ENCODE data around the gene KCNJ11.

The KCNJ11 gene

DNA sequence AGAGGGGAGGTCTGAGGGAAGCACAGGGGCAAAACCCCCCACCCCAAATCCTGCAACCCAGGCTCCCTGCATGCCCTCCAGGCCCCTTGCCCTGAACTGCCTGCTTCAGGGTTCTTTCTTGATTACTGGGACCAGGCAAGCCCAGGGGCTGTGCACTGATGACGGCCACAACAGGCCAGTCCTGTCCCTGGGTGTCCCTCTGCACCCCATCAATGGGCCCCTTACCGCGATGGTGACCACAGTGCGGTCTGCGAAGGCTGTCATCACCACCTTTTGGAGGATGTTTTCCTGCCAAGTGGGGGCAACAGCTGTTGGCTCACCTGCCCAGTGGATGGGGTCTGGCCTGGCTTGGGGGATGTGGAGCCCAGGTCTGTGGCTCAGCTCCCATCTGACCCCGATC, 5.0 kb upstream of the KCNJ11 start:
- DNase-seq (ENCODE audit: low spot score), result peak; percentile 8
- in situ Hi-C loops (cut with MboI; ENCODE audit: low pct_unique_long_range_greater_than_20kb, low sequenced_read_pairs, unreplicated experiment), result no loop called here
- TF ChIP-seq, protein P1, sequence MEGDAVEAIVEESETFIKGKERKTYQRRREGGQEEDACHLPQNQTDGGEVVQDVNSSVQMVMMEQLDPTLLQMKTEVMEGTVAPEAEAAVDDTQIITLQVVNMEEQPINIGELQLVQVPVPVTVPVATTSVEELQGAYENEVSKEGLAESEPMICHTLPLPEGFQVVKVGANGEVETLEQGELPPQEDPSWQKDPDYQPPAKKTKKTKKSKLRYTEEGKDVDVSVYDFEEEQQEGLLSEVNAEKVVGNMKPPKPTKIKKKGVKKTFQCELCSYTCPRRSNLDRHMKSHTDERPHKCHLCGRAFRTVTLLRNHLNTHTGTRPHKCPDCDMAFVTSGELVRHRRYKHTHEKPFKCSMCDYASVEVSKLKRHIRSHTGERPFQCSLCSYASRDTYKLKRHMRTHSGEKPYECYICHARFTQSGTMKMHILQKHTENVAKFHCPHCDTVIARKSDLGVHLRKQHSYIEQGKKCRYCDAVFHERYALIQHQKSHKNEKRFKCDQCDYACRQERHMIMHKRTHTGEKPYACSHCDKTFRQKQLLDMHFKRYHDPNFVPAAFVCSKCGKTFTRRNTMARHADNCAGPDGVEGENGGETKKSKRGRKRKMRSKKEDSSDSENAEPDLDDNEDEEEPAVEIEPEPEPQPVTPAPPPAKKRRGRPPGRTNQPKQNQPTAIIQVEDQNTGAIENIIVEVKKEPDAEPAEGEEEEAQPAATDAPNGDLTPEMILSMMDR (IDR thresholded peaks at IDR 0.05; ENCODE audit: extremely low read depth, insufficient read depth, missing control alignments), result no peak

DNA sequence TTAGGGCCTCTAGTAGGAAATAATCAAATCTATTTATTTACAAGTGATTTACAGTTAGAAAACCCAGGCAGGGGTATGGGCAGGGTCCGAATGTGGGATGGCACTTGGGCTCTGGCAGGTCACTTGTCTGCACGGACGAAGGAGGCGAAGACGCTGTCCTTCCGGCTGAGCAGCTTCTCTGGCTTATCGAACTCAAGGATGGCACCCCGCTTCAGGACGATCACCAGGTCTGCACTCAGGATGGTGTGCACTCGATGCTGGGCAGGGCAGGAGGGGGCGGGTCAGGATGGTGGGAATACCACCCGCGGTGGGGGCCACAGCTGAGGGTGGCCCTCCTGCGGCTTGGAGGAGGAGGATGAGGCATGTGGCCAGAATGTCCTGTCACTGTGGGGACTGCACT, 4.4 kb upstream of the KCNJ11 start:
- TF ChIP-seq, protein P1 (IDR thresholded peaks at IDR 0.05; ENCODE audit: extremely low read depth, insufficient read depth, missing control alignments), result no peak
- DNase-seq (ENCODE audit: low spot score), result no peak
- in situ Hi-C loops (cut with MboI; ENCODE audit: low pct_unique_long_range_greater_than_20kb, low sequenced_read_pairs, unreplicated experiment), result no loop called here

DNA sequence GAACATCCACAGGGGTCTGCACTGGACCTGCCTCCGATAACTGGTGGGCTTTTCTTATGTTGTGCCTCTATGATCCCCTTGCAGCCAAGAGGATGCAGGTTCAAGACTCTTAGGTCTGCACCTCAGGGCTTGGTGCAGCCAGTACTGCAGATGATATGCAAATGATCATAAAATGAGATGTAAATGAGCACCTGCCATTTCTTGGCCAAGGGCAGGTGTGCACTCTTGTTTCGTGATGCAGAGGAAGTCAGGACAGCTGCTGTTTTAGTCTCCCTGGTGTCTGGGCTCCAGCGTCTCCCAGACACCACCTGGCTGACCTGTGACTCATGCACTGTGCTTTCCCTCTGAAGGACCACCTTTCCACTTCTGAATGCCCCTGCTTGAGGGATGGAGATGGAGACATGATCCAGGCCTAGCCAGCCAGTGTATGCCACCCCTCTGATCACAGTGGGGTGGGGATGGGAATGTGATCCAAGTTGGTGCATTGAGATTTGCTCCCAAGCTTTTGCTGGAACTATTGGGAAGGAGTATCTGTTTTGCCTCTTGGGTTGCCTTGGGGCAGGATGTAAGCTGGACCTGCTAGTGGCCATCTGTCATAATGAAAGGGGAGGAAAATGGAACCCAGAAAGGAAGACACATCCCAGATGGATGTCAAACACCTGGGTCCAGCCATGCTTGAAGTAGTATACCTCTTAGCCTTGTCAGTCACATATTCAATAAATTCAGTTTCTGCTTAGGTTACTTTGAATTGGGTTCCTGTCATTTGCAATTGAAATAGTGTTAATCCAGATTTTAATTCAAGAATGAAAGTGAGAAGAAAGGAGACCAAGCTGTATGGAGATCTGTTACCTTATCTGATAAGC, 3.3 kb upstream of the KCNJ11 start:
- peak; percentile 15 for DNase-seq (ENCODE audit: low spot score)
- in situ Hi-C loops (cut with MboI; ENCODE audit: low pct_unique_long_range_greater_than_20kb, low sequenced_read_pairs, unreplicated experiment), result no loop called here
- TF ChIP-seq, protein P1 (IDR thresholded peaks at IDR 0.05; ENCODE audit: extremely low read depth, insufficient read depth, missing control alignments), result no peak

DNA sequence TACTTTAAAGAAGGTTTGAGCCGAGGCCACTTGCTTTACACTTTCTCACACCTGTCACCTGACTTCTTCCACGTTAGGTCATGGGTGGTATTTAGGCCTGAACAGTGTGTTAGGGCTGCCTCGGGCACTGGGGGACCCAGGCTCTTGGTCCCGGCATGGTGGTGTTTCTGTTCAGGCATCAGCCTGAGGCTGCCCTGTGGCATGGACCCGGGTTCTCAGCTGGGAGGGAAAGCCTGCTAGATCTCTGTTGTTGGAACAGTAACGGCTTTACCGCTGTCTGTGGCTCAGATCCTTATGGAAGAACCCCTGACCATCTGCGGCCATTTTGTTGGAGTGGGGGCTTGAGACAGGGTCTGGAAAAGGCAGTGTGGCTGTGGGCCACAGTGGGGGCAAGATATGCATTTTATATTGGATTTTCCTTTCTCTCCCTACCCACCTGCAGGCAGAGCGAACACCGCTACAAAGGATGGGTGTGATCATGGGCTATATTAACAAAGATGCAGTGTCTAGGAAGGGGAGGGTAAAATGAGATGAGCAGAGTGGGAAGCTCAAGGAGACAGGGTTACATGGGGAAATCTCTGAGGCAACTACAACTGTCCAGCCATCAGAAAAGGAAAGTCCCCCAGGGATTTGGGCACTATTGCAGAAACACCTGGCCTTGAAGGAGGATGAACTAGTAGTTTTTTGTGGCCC, 1.6 kb upstream of the KCNJ11 start:
- in situ Hi-C loops (cut with MboI; ENCODE audit: low pct_unique_long_range_greater_than_20kb, low sequenced_read_pairs, unreplicated experiment), result loop anchor here (10.0 kb wide), 1 partner anchor 115 kb away; no protein-coding TSS in a partner anchor
- peak; percentile 19 for DNase-seq (ENCODE audit: low spot score)
- TF ChIP-seq, protein P1 (IDR thresholded peaks at IDR 0.05; ENCODE audit: extremely low read depth, insufficient read depth, missing control alignments), result no peak

DNA sequence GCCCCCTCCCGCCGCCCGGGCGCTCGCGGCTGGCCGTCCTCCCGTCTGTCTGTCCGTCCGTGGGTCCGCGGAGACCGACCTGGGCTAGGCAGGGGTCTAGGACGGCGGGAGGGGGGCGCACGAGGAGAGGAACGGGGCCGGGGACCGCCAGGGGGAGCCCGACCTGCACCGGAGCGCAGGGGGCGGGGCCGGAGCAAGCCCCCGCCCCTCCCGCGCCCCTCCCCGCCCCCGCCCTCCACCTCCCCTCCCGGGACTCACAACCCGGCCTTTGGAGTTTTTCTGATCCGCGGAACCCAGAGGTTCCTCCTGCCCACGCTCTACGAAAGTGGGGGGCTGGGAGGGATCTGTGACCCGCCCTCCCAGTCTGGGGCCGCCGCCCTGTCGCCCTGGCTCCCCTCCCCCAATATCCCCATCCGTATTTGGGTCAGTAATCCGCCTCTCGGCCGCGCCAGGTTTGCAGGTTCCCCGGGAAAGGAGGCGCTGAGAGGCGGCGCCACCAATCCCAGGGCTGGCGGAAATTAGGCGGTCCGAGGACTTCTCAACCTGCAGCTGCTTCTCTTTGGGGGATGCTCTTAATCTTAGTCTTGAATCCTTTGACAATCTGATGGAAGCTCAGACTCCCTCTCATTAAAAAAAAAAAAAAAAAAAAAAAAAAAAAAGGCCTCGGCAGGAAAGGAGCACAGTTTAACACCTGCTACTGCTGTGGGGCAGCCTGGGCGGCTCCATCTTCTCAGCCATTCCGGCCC, 925 bp upstream of the KCNJ11 start:
- DNase-seq (ENCODE audit: low spot score), result peak; percentile 89
- TF ChIP-seq, protein P1 (IDR thresholded peaks at IDR 0.05; ENCODE audit: extremely low read depth, insufficient read depth, missing control alignments), result peak; percentile 73
- in situ Hi-C loops (cut with MboI; ENCODE audit: low pct_unique_long_range_greater_than_20kb, low sequenced_read_pairs, unreplicated experiment), result loop anchor here (10.0 kb wide), 1 partner anchor 115 kb away; no protein-coding TSS in a partner anchor

DNA sequence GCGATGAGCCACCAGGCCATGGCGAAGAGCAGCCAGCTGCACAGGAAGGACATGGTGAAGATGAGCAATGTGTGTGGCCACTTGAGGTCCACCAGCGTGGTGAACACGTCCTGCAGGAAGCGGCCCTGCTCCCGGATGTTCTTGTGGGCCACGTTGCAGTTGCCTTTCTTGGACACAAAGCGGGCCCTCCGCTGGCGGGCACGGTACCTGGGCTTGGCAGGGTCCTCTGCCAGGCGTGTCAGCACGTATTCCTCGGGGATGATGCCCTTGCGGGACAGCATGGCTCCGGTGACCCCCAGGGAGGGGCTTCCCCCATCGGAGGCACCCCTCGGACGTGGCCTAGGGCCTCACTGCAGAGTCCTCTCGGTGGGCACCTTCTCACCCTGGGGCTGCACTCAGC, 648 bp downstream of the KCNJ11 start:
- TF ChIP-seq, protein P1 (IDR thresholded peaks at IDR 0.05; ENCODE audit: extremely low read depth, insufficient read depth, missing control alignments), result no peak
- peak; percentile 13 for DNase-seq (ENCODE audit: low spot score)
- in situ Hi-C loops (cut with MboI; ENCODE audit: low pct_unique_long_range_greater_than_20kb, low sequenced_read_pairs, unreplicated experiment), result loop anchor here (10.0 kb wide), 1 partner anchor 117 kb away; no protein-coding TSS in a partner anchor
